GM18861 (cell line): Measurements from ENCODE around the gene ARFGEF2.

Source experiments
- ATAC-seq: cut with Tn5 transposase; IDR thresholded peaks from one replicate; pipeline ENCODE4 v1.9.1; 2021; ENCODE audit not compliant: unreplicated experiment

Gene ARFGEF2

GRCh38 chr20:48898896-48899530, 22.5 kb upstream of the ARFGEF2 start:
- ATAC-seq: no peak

GRCh38 chr20:48899881-48900280, 21.6 kb upstream of the ARFGEF2 start:
- no peak for ATAC-seq

GRCh38 chr20:48901326-48901725, 20.2 kb upstream of the ARFGEF2 start:
- no peak for ATAC-seq

GRCh38 chr20:48903705-48904104, 17.8 kb upstream of the ARFGEF2 start:
- ATAC-seq: no peak

GRCh38 chr20:48904566-48905296, 16.8 kb upstream of the ARFGEF2 start:
- no peak for ATAC-seq

- ATAC-seq: no peak
Observed at GRCh38 chr20:48905297-48905647, 16.2 kb upstream of the ARFGEF2 start.

- ATAC-seq: no peak
Observed at GRCh38 chr20:48906221-48906877, 15.2 kb upstream of the ARFGEF2 start.

- ATAC-seq: no peak
Observed at GRCh38 chr20:48908656-48909319, 12.7 kb upstream of the ARFGEF2 start.

- no peak for ATAC-seq
Observed at GRCh38 chr20:48909910-48910309, 11.6 kb upstream of the ARFGEF2 start.

- no peak for ATAC-seq
Observed at GRCh38 chr20:48910347-48910781, 11.1 kb upstream of the ARFGEF2 start.

- ATAC-seq: peak; percentile 83
Observed at GRCh38 chr20:48912065-48912464, 9.4 kb upstream of the ARFGEF2 start.

- no peak for ATAC-seq
Observed at GRCh38 chr20:48916699-48917098, 4.8 kb upstream of the ARFGEF2 start.

GRCh38 chr20:48919336-48919881, 2.1 kb upstream of the ARFGEF2 start:
- no peak for ATAC-seq

- no peak for ATAC-seq
Observed at GRCh38 chr20:48919882-48920526, 1.5 kb upstream of the ARFGEF2 start.

GRCh38 chr20:48920527-48921167, 864 bp upstream of the ARFGEF2 start:
- no peak for ATAC-seq

- ATAC-seq: peak; percentile 33
Observed at GRCh38 chr20:48921883-48922820, 641 bp downstream of the ARFGEF2 start.

GRCh38 chr20:48923149-48923718, 1.7 kb downstream of the ARFGEF2 start:
- no peak for ATAC-seq

GRCh38 chr20:48924756-48925109, 3.2 kb downstream of the ARFGEF2 start:
- ATAC-seq: no peak

- ATAC-seq: no peak
Observed at GRCh38 chr20:48926267-48926666, 4.8 kb downstream of the ARFGEF2 start.
